Hematopoietic multipotent progenitor cell (in vitro differentiated cells): ENCODE data around the gene EHMT1. TPM values are rescaled to one million over a fixed set of nuclear protein-coding genes. Genes with fewer than 3 reads are reported as not detected.

Source experiments
- DNase-seq, 3 donors: peaks; one replicate each; pipeline ENCODE4 v3.0.0-alpha.2; 2011 to 2015; ENCODE audit warnings: low read depth in 2 of 3, low spot score in 2 of 3
- total RNA-seq: library from RNA; depleted of rRNA; stranded (reverse); fragments of >200 nt; gene quantifications from one replicate; pipeline ENCODE4 v1.2.3, GENCODE V29; 2012

The EHMT1 gene
- total RNA-seq, 1 donor, result 119 TPM

GRCh38 chr9:137815256-137816255 is 196.8 kb downstream of the EHMT1 start:
- DNase-seq, result no peak

- no peak for DNase-seq
Measured at GRCh38 chr9:137816531-137817235, 197.9 kb downstream of the EHMT1 start.

GRCh38 chr9:137817236-137818200 is 198.7 kb downstream of the EHMT1 start:
- no peak for DNase-seq

GRCh38 chr9:137818286-137818685 is 199.5 kb downstream of the EHMT1 start:
- DNase-seq, result no peak

- no peak for DNase-seq
Measured at GRCh38 chr9:137820161-137820855, 201.5 kb downstream of the EHMT1 start.

- DNase-seq, result no peak
Measured at GRCh38 chr9:137823986-137824771, 205.4 kb downstream of the EHMT1 start.

GRCh38 chr9:137825324-137825989 is 206.7 kb downstream of the EHMT1 start:
- DNase-seq, result no peak

GRCh38 chr9:137827908-137828526 is 209.2 kb downstream of the EHMT1 start:
- no peak for DNase-seq

GRCh38 chr9:137828527-137829259 is 209.9 kb downstream of the EHMT1 start:
- DNase-seq, result peak in 1 of 3 donors; percentile 7

GRCh38 chr9:137829260-137829996 is 210.6 kb downstream of the EHMT1 start:
- no peak for DNase-seq

GRCh38 chr9:137832191-137832700 is 213.4 kb downstream of the EHMT1 start:
- no peak for DNase-seq

GRCh38 chr9:137832830-137833590 is 214.2 kb downstream of the EHMT1 start:
- no peak for DNase-seq

GRCh38 chr9:137833721-137834613 is 215.2 kb downstream of the EHMT1 start:
- DNase-seq, result no peak

- DNase-seq, result no peak
Measured at GRCh38 chr9:137834846-137835546, 216.2 kb downstream of the EHMT1 start.
